GM21786 (cell line): ENCODE measurements around the gene RPS6KA2.

Source experiments
- ATAC-seq: cut with Tn5 transposase; IDR thresholded peaks from one replicate; pipeline ENCODE4 v1.9.1; 2021; ENCODE audit not compliant: unreplicated experiment

RPS6KA2 gene

DNA sequence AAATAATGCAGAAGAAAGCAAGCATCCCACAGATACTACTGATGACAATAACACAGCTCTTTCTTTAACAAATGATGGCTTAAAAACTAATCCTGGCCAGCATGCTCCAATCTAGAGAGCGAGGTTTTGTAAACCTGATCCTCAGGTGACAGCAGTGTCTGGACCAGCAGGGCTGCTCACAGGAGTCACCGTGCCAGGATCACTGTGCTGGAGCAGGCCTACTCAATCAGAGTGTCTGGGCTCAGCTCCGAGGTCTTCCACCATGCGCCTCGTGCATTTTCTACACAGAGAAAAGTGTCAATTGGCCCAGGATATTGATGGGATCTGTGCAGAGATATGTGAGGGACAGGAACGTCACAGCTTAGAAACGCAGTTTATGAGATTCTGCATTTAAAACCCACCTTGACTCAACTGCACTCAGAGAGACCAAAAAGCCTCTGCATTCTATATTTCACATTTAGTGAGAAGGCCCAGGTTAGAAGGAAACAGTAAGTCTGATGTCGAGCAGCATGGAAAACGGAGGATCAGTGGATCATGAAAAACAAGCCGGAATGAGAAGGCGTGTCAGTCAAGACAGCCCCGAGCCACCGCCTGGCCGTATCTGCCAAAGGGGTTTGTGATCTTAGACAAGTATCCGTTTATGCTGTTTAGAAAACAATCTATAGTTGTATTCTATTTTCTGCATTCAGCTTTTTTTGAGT lies 48.4 kb downstream of the RPS6KA2 start:
- no peak for ATAC-seq

DNA sequence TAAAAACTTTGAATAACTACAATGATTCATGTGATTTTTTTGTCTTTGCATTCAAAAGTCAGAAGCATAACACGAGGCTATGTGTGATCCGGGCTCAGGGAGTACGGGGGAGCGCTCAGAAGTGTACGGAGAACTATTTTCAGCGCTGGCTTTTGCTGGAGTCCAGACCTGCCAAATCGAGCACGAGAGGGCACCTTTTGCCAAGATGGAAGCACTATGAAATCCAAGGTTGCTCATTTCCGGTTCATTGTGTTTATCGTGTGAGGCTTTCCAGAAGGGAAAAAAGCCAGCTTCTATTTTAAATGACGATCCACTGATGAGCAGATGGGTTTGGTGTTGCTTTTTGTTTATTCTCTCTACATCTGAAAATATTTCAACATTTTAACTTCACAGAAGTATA lies 51.8 kb downstream of the RPS6KA2 start:
- no peak for ATAC-seq

DNA sequence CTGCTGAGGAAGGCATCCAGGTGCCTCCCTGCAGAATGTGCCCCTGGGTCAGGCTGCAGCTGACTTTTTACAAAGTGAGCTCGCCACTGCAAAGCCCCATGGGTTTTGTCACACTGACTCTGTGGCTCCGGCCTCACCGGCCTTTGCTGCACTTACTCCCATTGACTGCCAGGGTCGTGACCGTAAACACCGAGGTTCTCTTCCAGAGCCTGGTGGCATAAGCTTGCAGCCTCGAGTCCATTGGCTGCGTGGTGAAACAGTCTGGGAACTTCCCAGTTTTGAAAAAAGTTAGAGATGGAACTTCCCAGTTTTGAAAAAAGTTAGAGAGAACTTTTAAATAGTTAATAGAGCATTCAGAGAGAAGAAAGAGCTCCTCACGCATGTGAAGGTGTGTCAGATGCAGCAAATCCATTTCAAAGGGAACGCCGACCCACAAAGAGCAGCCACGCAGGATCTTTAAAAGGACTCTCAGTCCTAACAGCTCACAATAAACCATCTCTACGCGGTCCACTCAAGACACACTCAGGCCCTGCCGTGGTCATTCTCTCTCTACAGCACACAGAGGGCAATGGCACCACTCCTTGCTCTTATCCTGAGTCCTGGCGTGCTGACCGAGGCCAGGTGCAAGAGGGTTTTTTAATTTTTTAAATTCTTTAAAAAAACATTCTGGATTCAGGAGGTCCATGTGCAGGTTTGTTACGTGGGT lies 53.4 kb downstream of the RPS6KA2 start:
- no peak for ATAC-seq

DNA sequence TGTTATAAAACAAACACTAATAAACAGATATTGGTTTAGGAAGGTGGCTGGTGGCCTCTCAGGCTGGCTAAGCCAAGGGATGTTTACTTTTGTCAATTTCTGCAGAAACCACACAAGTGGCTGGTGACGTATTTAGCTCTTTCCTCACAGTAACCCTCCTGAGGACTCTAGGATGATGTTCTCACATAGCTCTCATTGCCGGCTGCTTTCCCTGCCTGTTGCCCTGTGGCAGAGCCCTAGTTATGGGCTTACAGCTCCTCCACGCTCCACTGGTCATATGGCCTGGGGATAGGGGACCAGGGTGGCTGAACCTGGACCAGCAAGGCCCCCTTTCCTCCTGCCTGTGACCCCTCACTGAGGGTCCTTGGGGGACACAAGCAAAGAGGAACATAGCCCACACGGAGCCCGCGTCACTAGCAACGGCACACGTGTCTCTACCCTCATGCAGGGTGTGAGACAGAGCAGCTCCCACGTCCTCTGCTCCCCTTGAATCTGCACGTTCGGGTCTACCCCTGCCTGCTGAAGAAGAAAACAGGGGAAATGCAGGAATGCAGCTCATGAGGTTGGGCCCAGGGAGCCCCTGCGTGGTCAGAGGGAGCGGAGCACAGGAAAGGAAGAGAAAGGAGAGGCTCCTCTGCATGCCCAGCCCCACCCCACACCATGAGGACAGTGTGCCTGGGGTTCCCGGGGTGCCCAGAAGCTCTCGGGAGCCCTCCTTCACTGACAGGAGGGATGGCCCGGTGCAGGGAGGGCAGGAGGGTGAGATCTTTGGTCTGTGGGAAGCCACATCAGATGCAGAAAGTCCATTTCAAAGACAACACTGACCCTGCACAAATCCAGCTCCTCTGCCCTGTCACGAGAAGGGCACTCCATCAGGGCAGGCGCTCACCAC lies 54.4 kb downstream of the RPS6KA2 start:
- ATAC-seq, result no peak

DNA sequence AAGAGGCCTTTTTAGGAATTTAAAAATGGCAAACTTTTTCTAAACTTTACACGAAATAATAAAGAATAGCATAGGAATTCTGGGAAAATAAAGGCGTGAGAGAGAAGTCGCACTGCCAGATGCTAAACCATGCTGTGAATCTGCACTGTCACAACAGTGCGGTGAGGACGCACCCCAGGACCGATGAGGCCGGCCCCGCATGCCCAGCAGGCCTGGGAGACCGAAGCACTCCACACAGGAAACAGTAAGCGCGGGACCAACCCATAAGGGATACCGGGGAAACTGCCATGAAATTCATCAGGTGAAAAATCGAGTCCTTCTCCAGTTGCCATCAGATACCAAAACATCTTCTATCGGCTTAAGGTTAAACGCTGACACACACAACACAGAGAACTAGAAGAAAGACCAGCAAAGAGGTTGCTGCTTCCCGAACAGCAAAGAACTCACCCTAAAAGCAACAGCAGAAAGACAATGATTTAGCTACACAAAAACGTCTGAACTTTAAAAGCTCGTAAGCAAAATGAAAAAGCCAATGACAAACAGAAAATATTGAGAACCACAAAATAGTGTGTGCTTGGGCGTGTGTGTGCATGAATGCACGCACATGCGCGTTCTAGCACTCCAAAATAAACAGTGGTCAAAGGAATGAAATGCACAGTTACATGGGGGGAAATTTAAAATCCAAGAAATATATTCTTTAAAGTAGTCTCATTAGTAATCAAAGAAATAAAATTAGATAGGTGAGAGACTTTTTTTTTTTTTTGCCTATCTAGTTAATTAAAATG lies 55.9 kb downstream of the RPS6KA2 start:
- ATAC-seq, result no peak

DNA sequence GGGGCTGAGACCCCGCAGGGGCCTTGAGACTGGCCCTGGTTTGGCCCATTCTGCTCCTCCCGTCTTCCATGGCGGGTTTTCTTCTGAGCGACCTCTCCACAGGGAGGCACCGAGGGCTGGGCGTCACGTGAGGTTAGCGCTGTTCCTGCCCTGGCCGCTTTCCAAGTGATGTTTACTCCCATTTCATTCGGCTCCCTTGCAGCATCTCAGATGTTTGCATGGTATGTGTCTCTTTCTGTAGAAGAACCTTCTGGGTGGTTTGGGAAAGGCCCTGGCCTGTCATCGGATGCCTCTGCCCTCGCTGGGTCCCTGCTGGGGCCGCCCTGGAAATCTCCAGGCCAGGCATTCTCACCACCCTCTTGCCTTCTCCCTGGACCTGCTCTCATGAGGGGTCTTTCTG lies 57.8 kb downstream of the RPS6KA2 start:
- ATAC-seq, result no peak

DNA sequence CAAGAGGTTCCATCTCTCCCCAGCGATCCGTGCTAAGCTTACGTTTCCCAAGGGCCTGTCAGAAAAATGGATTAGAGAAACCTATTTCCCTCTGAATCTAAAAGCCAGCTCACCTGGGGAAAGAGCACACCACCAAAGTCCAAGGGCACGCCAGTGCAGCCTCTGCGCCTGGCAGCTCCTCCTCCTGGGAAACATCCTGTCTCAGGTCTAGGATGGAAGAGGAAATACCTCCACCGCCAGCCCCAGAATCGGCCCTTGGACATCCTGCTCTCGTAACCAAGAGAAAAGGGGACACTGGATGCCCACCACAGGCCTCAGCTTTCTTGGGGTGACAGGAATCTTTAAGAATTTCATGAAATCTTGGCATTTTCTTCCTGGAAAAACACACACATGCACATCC lies 59.2 kb downstream of the RPS6KA2 start:
- ATAC-seq, result no peak

DNA sequence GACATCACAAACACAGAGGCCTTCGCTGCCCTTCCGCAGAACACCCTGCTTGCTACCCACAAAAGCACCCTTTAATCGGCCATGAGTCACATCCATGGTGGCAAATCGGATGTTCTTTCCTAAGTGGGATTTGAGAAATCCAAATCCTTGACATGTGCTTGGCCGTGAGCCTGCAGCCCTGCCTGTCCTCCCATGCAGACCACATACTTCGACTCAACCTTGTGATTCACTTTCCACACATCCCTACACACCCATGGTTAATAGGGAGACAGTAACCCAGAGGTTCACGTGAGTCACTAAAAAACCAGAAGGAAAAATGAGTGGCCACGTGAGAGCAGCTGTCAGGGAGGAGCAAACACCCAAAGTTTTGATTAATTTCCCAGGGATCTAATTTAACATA lies 59.9 kb downstream of the RPS6KA2 start:
- ATAC-seq, result no peak

DNA sequence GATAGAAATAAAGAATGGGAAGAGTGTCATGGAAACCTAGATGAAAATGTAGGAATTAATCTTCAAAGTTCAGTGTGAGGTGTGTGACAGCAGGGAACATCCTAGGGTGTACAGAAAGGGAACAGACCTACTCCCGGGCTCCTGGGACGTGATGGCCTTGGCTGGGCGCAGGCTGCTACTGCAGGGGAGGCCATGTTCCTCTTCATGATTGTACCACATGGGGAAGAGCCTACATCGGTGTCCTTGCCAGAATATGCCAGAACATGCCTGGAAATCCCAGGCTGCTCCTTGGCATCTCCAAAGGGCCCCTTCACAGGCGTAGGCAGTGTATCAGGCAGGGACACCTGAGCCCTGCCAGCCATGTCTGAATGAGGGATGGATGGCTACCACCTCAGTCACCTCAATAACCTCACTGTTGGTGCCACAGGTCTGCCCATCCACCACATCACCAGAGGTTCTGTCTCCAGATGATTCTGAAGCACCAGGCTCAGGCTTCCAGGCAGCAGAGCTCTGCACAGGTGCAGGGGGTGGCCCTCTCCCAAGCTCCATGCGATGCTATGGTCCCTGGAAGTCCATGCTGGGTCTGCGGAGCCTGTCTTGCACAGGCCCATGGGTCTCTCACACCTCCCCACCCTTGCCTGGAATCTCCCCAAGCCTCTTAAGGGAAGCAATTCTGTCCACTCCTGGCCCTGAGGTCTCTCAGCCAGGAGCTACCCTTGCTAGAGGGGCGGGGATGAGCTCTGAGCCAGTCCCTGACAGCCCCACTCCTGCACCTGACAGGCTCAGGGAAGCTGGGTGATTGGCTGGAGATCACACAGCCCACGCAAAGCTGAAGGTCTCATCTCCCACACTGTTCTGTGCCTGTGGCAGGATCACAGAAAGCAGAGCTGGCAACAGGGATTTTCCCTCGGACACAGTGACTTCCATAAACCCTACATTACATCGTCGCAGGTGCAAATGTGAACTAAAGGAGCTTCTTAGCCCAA lies 60.7 kb downstream of the RPS6KA2 start:
- ATAC-seq, result no peak

DNA sequence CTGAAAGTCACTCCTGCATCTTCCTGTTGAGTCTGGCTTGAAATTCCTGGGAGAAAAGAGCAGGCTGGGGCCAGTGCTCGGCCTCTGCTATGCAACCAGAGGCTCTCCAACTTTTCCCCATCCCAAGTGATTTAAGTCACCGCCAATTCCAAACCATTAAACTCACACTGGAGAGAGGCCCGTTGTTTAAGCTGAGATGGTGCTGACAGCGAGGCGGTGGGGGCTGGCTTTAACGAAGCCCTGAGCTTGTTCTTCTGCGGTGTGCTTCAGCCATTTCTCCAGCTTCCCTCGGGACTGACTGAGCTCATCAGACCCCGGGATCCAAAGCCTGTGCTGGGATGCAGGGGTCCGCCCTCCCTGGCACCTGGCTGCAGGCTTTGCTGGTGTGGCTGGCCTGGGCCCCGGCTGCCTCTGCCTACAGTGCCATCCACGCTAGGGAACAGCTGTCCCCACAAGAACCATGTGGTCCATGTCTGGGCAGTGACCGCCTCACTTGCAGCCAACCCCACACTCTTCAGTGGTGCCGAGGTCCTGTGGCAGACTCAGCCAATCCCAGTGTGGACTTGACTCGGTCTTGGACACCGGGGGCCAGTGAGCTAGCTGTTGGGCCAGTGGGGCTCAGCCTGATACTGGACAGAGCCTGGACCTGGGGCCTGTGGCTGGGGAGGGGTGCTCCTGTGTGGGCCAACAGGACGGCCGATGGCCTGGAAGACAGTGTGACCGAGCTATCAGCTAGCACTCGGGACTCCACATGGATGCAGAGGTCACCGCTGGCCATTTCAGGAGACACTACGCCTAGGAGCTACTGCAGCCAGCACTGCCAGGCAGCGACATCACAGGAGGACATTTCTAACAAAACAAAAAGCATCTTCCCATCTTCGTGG lies 61.7 kb downstream of the RPS6KA2 start:
- ATAC-seq, result no peak

DNA sequence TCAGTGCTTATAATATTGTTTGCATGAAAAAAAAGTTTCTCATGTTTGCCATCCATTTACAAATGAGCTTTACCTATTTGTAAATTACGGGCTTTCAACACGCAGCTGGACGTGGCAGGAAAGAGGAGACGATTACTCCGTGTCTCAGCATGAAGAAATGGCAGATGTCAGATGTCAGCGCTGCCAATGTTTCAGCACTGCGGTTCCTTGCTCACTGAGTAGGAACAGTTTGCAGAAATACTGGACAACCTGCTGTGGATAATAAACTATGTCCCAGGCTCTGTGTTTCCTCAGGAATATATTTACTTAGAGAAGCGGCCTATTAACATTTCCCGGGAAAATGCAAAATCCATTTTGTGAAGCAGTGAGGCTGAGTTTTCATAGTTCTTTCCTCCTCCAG lies 63.2 kb downstream of the RPS6KA2 start:
- no peak for ATAC-seq

DNA sequence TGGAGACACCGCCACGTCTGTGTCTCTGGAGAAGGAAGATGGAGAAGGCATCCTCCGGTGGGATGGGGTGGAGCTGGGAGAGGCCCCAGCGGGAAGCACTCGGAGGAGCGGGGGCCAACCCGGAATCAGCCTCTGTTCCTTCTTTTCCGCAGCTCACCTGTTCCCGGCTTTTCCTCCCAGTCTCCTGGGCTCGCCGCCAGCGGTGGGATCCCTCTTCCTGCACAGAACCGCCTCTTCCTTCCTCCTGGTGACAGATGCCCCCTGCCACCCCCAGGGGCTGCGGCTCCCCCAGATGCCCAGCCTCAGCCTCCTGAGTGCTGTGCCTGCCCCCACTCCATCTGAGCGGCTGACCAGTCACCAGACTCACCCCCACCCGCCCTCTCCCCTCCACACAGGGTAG lies 63.9 kb downstream of the RPS6KA2 start:
- no peak for ATAC-seq

DNA sequence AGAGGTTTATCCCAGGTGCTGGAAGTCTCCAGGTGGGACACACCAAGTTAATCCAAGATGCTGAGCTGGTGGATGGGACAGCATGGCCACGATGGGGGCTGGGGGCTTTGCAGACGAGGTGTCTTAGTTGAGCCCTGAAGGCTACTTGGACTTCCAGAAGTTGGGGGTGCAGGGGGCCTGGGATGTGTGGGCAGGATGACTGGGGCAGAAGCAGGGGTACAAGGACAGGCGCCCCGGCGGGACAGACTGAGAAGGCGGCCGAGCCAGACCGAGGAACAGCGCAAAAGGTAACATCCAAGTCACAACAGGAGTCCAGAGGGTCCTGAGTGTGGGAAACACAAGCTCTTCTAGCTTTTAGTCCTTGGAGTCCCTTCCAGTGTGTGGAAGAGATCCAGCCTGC lies 64.3 kb downstream of the RPS6KA2 start:
- no peak for ATAC-seq

DNA sequence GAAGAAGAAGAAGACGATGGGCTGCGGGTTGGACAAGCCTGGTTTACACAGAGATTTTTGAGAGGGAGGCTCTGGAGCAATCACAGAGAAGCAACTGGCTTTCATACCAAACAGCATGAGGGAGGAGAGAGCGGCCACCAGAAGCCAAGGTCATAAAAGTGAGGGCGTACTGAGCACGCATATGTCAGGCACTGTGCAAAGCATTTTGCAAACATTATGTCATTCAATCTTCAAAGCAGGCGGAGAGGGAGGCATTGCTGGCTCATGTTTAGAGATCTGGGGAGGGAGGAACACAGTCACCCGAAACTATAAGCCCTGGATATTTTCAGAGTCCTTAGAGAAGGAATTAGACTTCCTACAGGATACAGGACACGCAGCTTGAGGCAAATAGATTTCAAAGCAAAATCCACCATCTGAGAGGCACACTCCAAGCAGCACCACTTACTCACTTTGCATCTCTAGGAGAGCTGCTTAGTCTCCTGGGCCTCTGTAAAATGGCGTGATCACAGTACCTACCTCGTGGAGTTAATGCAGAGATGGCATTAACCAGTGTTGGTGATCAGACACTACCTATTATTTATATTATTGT lies 65.2 kb downstream of the RPS6KA2 start:
- no peak for ATAC-seq

DNA sequence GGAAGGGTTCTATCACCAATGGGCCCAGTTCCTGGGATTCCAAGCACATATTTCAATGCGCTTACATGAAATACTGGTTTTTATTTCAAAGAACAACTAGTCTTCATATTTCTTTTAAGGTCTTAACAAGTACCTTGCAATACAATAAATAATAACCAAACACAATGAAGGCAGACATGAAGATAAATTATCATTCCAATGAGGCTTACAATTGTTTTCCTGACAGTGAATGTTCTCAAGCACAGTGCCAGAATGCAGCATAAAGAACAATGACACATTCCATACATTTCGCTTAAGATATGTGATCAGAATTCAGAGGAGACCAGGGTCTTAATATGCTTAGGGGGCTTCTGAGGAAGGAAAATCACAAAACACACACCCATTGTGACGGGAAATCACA lies 66.8 kb downstream of the RPS6KA2 start:
- no peak for ATAC-seq

DNA sequence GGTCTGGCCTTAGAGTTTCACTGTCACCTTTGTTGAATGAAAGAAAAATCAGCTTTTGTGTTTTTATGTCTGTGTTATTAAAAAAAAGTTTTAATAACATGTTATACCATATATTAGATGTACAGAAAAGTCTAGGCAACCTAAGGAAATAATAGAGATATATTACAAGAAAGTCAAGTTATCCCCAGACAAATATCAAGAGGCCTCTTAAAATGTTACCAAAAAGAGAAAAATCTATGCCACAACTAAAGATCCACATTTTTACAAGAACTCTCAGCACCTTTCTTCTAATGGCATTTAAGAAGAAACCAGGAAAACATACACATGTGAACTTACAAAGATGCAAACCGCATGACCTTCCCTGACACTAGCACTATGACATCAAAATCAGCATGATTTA lies 67.4 kb downstream of the RPS6KA2 start:
- no peak for ATAC-seq

DNA sequence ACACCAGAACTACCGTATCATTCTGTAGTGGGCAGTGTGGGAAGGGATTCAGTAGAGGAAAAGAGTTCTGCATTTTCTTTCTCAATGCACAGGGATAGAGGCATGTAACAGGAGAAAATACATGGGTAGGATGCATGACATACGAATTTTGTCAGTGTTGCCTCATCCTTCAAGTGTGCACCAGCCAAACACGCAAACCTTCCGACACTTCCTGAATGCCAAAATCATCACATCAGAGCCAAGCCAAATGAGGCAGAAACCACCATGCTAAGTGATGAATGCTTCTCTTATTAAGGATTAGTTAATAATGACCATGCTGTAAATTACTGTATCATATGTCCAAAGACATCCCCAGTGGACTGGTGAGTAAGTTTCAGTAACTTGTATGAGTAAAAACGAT lies 67.8 kb downstream of the RPS6KA2 start:
- ATAC-seq, result no peak

DNA sequence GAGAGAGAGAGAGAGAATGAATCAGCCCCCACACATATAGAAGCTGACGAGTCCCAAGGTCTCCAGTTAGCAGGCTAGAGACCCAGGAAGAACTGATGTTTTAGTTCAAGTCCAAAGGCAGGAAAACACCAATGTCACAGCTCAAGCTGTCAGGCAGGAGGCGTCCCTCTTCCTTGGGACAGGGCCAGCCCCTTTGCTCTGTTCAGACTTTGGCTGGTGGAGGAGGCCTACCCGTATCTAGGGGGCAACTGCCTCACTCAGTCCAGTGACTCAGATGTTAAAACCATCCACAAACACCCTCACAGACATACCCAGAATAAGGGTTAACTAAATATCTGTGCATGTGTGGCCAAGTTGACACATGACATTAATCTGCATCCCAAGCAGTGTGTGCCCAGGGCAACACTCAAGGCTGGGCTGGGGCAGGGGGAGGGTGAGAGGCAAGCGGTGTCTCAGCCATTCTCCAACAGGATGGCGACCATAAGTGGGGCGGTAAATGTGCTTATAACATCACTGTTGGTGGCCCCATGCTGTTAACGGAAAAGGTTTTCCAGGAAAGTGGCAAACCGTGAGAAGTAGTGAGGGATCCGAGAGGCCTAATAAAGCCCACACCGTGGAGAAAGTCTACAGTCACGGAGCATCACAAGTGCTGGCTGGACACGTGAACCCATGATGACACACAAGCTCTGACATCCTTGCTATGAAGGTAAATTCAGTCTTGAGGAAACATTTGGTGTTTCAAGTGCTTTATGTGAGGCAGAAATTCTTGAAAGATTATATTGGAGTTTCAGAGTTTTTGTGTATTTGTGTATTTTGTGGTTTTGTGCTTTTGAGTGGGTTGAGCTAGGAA lies 68.7 kb downstream of the RPS6KA2 start:
- ATAC-seq, result no peak
